PC-9 (cell line): ENCODE measurements around the gene KAT7.

Experiments
- EZH2 ChIP-seq: fragments of 200-600 bp; sonication (generic); IDR thresholded peaks from 2 replicates; pipeline ENCODE4 v1.8.0; 2017; ENCODE audit warnings: antibody characterized with exemption, low read depth
- TF ChIP-seq, protein P1 (sequence below): fragments of 200-600 bp; sonication (generic); conservative IDR thresholded peaks from 2 replicates; pipeline ENCODE4 v1.6.1; 2017; ENCODE audit warnings: mixed run types, antibody characterized with exemption, mild to moderate bottlenecking, moderate library complexity

DNA sequence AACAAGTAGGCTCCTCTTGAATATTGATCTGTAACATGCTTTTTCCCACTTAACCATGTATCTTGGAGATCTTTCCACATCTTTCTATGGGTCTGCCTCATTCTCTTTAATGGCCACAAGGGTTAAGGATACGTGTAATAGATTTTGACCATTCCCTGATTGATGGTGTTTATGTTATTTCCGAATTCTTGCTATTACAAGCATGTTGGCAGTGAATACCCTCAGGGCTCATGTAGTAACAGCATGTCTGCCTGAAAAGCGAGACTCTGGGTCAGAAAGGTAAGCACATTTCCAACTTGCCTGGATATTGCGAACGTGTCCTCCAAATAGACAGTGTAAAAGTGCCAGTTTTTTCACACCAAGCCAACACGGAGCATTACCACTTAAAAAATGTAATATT lies 54.4 kb downstream of the KAT7 start:
- no peak for TF ChIP-seq EZH2
- TF ChIP-seq, protein P1, sequence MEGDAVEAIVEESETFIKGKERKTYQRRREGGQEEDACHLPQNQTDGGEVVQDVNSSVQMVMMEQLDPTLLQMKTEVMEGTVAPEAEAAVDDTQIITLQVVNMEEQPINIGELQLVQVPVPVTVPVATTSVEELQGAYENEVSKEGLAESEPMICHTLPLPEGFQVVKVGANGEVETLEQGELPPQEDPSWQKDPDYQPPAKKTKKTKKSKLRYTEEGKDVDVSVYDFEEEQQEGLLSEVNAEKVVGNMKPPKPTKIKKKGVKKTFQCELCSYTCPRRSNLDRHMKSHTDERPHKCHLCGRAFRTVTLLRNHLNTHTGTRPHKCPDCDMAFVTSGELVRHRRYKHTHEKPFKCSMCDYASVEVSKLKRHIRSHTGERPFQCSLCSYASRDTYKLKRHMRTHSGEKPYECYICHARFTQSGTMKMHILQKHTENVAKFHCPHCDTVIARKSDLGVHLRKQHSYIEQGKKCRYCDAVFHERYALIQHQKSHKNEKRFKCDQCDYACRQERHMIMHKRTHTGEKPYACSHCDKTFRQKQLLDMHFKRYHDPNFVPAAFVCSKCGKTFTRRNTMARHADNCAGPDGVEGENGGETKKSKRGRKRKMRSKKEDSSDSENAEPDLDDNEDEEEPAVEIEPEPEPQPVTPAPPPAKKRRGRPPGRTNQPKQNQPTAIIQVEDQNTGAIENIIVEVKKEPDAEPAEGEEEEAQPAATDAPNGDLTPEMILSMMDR = no peak
